ENCODE results near the gene HTATIP2. TPM values are rescaled to one million over a fixed set of nuclear protein-coding genes. Genes with fewer than 3 reads are reported as not detected.

The HTATIP2 gene
- 31.4 and 50.9 TPM in 2 replicates for total RNA-seq

GRCh38 chr11:20363500-20364340 lies at the start of gene HTATIP2:
Gene HTATIP2 (plus strand): TSS chr11:20363714. CDS start chr11:20364238, 524 bp downstream.

DNA sequence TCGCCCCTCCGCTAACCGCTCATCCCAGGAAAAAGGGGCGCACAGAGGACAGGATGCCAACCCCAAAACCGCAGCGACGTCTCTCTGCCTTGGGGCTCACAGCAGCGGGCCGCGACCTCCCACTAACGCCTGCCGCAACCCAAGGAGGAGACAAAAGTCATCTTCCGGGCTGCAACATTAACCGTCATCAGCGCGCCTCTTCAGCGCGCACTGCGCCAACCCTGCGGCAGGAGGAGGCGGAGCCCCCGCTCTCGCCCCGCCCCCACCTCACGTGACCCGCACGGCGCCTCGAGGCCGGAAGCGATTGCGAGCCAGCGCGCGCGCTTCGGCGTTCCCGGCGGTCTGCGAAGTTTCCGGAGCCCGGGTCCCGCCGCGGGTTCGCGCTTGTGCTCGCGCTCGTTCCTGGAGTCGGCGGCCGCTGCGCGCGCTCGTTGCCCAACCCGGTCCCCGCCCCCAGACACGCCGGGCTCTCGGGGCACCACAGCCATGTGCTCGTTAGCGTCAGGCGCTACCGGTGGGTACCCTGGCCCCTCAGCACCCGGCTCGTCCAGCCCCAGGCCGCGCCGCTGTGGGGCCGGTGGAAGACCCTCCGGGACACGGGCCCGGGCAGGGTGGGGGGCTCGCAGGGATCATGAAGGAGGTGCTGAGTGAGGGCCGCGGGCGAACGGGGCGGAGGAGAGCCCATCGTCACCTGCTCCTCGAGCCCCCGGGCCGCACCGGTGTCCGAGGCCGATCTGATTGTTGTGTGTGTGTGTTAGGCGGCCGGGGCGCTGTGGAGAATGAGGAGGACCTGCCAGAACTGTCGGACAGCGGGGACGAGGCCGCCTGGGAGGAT lies 24.0 kb downstream of the HTATIP2 start, which contains the start of gene PRMT3:
PRMT3 (plus strand) TSS at position 456 of the 835 bp plus-strand sequence; CDS start at position 487, 31 bp downstream.

Other genes with a start within 250 kb of the HTATIP2 start
- not detected in 2 replicates for gene DBX1, start 203.2 kb upstream of the HTATIP2 start, total RNA-seq
- gene PRMT3, start 24.0 kb downstream of the HTATIP2 start, total RNA-seq = 13.6 and 14.8 TPM in 2 replicates
- not detected in 2 replicates for gene SLC6A5, start 235.9 kb downstream of the HTATIP2 start, total RNA-seq

Measured in endothelial cell of coronary artery (primary cell).